ENCODE results near the gene DYNC2H1.
"Not testable (repeated sequence)": the region's sequence is repeated elsewhere in the genome, so short reads cannot be mapped to it uniquely, and the experiment has no call there.

The DYNC2H1 gene

DNA sequence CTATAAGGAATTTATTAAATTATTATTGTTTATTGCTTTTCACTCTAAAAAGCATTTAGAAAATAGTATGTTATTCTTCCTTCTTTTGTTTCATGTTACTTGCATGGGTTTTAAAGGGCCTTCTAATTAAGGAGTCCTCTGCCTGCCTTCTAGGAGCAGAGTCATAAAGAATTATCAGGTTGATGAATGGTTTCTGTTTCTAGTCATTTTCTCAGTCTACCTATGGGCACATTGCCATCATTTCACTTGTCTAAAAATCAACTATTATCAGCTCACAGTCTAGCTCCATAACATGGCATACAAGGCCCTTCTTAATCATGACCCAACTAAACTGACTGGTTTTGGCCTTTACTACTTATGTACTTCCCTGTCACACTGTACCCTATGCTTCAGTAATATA is 16.2 kb downstream of the DYNC2H1 start:
- no peak for DNase-seq

DNA sequence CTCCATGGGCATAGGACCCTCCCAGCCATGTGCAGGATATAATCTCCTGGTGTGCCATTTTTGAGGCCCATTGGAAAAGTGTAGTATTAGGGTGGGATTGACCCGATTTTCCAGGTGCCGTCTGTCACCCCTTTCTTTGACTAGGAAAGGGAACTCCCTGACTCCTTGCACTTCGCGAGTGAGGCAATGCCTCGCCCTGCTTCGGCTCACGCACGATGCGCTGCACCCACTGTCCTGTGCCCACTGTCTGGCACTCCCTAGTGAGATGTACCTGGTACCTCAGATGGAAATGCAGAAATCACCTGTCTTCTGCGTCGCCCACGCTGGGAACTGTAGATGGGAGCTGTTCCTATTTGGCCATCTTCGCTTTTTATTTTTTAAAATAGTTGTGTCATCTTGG is 32.8 kb downstream of the DYNC2H1 start:
- not testable (repeated sequence) for DNase-seq

DNA sequence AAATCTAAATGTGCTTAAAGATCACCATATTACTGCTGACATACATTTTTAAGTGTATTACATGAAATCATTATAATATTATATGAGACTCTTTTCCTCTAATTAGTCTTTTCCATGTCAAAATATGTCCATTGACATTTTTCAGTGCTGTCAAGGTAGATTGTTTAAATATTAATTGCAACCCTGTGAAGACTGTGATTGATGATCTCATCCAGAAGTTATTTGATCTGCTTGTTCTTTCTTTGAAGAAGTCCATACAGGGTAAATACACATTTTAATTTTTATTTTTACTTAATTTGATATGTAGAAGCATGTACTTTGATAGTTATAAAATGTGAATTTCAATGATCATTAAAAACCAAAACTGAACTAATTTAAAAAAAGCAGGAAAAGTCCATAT is 38.4 kb downstream of the DYNC2H1 start:
- no peak for DNase-seq

DNA sequence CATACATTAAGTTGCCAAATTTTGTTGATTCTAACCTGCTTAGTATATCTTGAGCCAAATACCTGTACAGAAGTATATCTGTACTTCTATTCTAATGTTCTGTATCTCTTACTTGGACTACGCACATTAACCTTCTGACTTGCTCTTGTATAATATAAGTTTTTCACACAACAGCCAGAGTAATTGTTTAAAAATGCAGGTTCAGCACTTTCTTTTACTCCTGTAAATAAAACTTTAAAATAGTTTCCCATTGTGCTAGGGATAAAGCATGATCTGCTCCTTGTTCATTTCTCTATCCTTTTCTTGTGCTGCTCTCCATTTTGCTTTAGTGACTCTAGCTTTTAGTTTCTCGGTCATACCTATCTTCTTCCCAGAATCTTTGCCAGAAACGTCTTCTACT is 48.3 kb downstream of the DYNC2H1 start:
- DNase-seq: no peak

DNA sequence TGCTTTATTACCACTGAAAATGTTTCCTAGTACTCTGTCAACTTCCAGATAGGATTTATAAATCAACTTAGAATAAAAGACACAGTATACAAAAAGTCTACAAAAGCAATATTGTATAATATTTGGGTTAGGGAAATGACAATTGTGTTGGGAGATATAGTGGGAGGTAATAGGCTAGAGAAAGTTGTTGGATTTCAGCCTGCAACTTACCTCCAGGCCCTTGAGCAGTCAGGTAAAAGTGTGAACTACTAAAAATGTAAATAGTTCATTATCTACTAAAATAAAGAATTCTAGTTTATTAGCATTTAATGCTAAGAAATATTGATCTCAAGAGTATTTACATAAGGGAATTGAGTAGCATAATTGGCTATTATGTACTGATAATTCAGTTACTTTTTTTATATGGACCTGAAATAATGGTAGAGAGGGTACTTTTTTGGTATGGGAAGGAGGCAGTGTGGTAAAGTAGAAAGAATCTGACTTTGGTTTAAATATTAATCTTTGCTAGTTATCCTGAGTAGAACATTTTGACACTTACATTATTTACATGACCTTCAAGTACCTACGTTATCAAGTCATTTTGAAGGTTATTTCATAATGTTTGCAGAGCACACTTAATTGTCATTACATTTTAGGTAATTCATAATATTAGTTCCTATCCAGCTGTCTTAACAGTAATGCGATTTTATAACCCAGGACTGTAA is 55.0 kb downstream of the DYNC2H1 start:
- no peak for DNase-seq

DNA sequence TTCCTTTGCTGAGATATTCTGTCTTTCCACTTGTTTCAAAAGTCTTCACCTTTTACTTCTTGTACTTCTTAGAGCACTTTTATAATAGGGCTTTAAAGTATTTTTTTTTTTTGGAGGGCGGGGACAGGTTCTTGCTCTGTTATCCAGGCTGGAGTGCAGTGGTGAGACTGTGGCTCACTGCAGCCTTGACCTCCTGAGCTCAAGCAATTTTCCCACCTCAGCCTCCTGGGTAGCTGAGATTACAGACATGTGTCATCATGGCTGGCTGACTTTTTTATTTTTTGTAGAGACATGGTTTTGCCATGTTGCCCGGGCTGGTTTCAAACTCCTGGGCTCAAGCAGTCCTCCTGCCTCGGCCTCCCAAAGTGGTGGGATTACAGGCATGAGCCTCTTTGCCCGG is 57.9 kb downstream of the DYNC2H1 start:
- no peak for DNase-seq

DNA sequence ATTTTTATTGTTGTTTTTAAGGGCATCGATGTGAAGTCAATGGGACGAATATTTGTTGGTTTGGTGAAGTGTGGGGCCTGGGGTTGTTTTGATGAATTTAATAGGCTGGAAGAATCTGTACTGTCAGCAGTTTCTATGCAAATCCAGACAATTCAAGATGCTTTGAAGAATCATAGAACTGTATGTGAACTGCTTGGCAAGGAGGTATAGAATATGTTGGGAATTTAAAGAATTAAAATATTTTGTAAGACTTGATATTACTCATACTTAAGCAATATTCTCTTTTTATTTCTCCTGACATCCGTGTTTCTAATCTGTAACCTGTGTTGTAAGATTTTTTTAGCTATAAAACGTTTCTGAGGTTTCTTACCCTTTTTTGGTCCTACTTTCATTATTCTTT is 61.6 kb downstream of the DYNC2H1 start:
- DNase-seq: no peak

DNA sequence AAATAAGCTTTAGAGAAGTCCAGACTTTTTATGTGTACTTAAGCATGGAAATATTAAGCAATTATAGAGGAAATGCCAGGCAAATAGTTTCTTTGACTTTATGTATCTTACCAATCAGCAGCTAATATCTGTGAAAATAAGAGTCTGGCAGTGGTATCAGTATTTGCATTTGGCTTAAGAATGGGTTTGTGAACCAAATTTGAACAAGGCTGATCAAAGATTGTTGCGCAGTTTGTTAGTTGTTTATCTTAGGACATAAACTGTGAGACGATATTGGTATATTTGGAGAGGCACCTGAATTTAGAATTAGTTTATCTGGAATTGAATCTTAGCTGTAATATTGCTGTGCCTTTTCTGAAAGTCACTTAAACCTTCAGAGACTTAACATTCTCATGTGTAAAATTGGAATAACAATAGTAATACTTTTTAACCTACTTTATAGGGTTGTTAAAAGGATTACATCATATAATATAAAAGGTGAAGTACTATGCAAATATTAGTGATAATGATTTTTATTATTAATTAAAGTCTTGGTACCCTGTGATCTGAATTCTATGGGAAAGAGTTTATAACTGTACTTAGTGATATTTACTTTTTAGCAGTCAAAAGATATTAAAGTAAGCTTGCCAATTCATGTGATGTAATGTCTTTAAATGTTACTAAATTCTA is 66.4 kb downstream of the DYNC2H1 start:
- no peak for DNase-seq

DNA sequence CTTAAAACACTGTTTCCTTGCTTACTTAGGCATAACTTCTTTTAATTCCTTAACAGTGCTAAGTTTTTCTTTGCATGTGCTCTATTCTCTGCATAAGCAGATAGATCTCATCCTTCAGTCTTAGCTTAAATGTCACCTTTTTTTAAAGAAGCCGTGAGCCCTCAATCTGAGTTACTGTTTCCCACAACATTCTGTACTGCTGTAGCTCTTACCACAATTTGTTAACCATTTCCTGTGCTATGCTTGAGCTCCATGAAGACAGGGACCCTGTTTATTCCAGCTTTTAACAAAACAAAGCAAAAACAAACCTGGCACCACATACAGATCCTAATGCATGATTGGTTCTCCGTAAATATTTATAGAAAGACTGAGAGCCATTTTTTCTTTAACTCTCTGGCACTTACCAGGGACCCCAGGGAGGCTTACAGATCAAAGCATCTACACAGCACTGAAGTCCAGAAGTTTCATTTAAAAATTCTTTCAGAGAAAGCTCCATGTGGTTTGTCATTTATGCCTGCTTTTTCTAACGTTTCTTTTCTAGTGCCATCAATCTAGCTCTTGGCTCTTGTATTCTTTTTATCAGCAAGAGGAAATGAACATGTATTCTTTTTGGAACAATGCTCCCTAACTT is 74.9 kb downstream of the DYNC2H1 start:
- DNase-seq: no peak

DNA sequence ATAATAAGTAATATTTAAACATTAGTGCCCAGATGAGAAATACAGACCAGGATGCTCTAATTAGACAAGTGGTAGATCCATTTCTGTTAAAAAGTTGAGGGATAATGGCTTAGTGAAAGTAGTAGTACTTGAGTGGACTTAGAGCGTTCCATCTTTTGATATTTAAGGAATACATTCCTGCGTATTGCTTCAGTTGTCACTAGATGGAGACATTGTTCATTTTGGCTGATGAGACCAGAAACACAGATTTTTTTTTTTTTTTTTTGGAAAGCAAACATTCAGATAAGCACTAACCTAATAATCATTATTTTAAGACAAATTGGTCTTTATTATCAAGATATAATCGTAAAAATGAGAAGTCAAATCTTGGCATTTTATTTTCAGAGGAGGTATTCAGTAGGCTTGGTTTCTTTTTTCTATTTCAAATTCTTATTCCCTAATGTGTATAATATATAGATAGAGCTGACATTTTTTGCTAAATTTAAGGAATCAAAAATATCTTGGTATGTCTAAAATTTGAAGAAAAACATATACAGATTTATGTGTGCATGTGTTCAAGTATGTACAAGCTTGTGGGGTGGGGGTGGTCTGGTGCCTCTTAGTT is 92.9 kb downstream of the DYNC2H1 start:
- DNase-seq: no peak

DNA sequence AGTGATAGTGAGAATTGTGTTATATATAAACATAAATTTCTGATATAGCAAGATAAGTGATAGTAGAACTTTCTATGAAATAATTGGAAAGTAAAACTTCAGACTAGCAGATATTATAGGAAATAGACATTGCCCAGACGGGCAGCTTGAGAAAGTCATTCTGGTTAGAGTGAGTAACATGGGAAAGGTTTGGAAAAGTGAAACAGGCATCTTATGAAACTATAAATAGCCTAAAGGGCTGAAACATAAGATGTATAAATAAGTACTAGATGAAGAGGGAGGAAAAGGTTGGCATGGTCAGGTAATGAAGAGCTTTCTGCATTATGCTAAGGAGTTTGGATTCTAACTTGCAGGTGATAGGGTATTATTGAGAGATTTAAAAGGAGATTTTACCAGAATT is 101.3 kb downstream of the DYNC2H1 start:
- no peak for DNase-seq

DNA sequence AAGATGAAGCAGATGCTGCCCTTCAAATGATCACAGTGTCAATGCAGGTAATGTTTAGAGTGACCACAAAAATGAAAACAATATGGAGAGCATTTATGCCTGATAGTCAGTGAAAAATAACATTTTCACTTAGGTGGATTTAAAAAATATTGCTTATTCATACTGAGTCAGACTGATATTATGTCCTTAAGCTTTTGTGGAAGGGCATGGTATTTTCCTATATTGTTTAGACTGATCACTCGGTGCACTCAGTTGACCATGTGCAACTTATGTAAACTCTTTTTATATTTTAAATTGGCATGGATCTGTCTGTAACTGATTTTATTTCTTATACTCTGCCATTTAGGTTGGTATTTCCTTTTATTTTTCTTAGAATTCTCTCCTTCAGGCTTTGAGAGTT is 106.6 kb downstream of the DYNC2H1 start:
- DNase-seq: no peak

DNA sequence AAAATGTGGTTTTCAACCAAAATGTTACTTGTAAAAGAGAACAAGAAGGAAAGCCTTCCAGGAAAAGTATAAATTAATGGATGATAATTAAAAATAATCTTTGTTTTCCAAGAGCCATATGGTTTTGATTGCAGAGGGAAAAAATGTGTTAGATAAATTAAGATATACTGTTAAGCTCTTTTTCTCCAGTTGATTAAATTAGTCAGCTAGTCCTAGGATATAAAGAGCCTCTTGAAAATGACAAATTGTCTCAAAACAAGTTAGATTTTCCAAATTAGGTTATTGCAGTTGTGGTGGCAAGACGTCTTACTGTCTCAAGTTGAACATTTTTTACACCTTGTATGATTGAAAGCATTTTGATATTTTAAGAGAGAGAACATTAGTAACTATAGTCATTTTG is 110.9 kb downstream of the DYNC2H1 start:
- DNase-seq: no peak

DNA sequence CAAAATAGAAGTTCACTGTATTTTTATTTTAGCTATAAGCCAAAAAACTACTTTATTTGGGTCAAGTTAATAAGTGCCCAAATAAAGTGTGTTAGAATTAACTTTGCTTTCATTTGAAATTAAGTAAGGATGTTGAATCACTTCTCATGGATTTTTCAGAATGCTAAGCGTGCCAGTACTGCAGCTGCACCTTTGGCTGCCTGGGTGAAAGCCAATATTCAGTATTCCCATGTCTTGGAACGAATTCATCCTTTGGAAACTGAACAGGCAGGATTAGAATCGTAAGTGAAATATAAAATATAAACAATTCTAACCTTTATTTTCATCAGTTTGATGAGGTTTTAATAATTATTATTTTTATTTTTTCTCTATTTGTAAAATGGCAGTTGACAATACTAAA is 113.6 kb downstream of the DYNC2H1 start:
- no peak for DNase-seq

DNA sequence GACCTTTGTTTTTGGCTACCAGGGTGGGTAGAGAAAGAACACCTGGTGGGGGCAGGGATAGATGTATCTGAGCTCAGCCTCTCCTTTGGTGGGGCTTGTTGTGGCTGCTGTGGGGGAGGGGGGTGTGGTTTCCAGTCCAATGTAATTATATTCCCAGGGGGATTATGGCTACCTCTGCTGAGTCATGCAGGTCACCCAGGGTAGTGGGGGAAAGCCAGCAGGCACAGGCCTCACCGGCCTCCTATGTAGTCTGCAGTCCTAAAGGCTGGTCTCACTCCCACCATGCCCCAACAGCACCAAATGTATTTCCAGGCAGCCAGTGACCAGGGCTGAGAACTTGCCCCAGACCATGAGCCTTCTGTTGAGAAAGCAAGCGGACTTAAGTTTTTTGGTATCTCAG is 119.6 kb downstream of the DYNC2H1 start:
- no peak for DNase-seq

DNA sequence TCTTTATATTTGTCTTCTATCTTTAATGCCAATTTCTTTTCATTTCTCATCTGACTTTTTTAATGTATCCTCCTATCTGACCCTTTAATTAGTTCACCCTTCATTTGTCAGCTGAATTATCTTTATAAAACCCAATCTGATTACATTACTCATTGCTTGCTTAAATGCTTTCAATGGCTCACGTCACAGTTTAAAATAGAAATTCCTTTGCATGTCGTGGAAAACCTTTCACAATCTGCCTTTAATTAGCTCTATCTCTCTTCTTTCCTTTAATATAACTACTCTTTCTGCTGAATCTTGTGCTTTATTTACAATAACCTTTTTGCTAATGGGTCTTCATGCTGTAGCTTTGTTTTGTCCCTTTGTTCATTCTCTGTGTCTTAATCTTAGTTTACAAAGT is 125.7 kb downstream of the DYNC2H1 start:
- DNase-seq: no peak

DNA sequence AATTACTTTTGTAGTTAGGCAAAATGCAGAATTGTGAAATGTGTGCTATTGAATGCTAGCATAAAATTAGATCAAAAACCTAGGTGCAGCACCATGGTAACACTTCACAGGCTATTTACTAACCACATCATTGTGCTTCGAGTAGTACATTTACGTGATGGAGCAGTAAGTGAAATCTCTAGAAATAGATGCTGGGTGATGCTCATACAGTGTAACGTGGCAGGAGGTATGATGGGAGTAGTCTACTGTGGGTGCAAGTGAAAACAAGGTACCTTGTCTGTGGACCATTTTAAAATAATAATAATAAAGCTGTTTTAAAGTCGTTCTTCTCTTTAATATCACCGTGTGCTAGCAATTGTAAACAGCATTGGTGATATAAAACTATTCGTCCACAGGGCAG is 132.3 kb downstream of the DYNC2H1 start:
- DNase-seq: no peak

DNA sequence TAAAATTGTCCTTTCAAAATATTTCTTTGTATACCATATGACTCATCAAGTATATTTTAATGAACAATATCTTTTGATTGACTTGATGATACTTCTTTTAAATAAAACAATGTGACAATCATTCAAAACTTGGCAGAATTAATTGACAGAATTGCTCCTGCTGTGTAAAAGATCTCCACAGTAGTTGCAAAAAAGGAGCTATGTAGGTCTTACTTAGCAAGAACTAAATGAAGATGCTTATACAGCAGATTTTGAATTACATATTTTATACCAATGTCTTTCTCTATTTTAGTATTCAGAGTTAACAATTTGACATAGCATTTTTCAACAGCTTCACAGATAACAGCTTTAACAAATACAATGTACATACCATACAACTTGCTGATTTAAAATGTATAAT is 144.9 kb downstream of the DYNC2H1 start:
- no peak for DNase-seq

DNA sequence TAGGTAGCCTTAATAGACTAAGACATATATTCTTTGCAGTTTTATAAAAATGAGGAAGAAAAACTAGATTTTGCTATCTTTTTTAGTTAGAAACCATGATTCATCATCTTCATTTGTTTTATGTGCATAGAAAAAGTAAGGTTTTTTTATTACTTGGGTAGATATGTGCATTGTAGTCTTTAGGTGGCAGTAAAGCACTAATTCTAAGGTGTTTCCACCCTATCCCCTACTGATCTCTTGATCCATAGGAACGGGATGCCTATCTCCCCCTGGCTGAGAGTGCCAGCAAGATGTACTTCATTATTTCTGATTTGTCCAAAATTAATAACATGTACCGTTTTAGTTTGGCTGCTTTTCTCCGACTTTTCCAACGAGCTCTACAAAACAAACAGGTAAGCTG is 148.1 kb downstream of the DYNC2H1 start:
- DNase-seq: no peak

DNA sequence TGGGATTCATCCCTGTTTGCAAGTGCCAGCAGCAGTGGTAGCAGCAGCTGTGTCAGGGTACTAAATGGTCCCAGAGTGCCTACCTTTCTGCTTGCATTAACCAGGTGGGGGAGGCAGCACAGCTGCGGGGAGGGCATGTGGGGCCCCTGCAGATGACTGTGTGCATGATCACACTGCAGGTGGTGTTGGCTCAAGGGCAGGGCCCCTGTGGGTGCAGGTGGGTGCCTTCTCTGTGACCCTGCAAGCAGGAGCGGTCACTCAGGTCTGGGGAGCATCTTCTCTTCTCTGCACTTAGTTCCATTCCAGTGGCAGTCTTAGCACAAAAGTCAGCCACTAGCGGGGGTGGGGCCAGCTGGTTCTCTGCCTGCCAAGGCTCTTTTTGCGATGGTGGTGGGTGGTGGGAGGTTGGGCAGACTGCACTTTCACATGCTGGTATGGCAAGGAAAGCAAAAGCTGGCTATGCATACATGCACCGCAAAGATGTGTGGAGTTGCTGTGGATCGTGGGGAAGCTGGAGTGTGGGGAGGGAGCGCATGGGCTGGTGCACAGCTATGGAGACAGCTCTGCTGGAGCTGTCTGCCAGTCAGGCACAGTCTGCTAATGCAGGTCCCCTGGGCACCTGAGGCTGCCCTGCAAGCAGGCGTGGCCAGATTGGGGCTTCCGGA is 157.1 kb downstream of the DYNC2H1 start:
- no peak for DNase-seq

DNA sequence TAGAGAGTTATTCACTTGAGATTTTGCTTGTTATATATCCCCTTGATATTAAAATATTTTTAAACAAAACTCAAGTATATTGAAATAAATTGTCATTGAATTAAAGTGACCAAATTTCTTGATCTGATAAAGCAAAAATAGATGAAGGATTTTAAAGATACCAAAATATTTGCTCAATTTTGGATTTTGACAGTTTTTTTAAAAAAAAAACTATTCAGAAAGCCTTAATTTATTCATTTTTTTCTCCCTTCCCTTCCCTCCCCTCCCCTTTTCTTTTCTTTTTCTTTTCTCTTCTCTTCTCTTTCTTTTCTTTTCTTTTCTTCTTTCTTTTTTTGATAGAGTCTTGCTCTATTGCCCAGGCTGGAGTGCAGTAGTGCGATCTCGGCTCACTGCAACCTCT is 163.7 kb downstream of the DYNC2H1 start:
- no peak for DNase-seq

DNA sequence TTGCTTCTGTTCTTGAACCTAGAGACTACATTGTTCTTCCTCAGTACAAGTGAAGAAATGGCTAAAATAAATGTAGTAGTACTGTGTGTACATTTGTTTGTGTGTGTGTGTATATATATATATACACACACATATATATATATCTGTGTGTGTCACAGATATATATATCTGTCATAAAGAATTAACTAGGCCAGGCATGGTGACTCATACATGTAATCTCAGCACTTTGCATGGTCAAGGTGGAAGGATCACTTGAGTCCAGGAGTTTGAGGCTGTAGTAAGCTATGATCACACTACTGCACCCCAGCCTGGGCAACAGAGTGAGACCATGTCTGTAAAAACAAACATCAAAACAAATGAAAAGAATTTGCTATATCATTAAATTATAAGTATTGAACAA is 164.8 kb downstream of the DYNC2H1 start:
- DNase-seq: no peak

DNA sequence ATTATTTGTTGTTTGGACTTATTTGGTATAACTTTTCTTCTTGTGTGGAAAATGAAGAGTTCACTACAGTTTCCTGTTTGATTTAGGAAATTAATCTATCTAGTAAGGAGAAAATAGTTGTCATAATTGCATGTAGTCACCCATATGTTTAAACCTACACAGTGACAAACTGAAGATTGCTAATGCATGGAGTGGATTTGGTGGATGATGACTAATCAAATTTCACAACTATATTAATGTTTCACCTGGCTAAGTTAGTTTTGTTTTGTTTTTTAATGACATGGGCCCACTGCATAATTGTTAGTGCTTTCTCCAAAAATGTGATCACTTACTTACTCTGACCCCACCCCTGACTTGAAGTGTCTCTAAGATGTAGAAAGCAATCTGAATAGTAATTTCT is 170.6 kb downstream of the DYNC2H1 start:
- no peak for DNase-seq

DNA sequence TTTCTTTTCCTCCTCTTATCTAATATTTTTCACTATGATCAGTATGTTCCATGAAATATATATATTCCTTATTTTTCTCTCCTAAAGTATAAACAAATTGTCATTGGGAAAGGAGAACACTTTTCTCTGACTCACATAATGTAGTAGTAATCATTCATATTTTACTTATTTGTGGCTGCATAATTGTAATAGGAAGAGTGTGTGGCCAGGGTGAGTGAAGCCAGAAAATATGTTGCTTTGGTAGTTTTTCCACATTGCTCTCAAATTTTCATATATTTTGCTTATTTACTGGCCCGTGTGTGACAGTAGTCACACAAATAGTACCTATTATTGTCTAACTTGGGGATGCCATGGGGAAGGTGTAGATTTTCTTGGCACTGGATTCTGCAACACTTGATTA is 172.1 kb downstream of the DYNC2H1 start:
- DNase-seq: no peak

Measured in T1000 (cell line).